RCC 7860 (cell line): ENCODE results near the gene CADM1.

ENCODE experiments used
- DNase-seq: peaks from one replicate; pipeline ENCODE4 v3.0.0-alpha.2; 2015; ENCODE audit warnings: low spot score
- FAIRE-seq: peaks from 2 replicates; lab custom pipeline; 2012; peaks lifted over from hg19 to GRCh38; lab: Jason Lieb, UNC

Gene CADM1

DNA sequence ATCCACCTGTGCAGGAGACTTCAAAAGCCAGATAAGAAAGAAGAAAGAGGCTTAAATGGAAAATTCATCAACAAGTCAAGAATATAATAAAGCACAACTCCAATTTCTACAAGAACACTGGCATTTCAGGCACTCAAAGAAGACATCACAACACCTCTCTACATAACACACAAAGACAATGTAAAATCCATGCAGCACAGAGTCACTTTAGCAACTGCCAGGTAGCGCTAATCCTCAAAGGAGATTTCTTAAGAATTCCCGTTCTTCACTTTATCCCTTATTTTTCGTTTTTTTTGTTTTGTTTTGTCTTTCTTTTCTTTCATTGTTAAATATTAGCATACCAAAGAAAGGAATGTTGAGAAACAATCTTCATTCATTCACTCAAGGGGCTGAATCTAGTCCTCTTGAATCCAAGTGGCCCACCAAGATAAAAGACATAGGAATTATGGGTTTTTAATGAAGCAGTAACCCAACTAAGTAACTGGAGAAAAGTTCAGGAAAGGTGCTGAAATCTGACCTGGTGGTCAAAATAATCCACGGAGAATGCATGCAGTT is 95.0 kb downstream of the CADM1 start:
- no peak for FAIRE-seq
- no peak for DNase-seq

DNA sequence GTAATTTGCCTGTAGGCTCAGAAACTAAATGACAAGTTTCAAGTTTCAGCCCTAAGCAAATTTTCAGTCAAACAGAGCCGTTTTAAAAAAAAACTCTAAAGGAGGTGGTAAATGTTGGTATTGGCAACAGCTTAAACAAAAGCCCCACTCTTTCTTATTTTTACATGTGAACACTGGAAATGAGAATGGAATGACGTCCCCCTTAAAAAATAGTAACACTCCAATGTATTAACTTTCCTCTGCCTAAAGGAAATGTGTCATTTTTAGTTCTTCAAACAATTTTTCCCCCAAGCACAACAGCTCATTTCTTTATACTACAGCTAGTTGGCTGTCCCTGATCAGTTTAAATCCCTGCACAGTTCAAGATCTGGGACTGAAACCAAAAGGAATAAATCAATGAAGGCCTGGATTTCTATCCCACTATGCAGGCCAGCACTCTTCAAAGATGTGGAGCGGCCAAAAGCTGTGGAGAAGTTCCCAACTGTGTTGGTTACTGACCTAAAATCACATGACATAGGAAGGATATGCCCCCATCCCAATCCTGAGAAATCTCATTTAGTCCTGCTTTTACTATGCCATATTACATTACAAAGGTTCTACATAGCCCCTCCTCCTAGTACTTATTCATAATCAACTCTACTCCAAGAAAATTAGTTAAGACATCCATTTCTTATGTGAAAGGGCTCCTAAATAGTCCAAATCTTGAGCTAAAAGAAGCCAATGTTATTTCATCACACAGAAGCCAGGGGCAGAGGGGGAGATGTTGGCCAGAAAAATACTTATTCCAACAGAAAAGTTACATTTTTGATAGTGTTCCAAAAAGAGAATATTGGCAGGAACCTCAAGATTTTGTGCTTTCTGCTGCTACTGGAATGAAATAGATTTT is 95.9 kb downstream of the CADM1 start:
- DNase-seq (no peak), FAIRE-seq (no peak)

DNA sequence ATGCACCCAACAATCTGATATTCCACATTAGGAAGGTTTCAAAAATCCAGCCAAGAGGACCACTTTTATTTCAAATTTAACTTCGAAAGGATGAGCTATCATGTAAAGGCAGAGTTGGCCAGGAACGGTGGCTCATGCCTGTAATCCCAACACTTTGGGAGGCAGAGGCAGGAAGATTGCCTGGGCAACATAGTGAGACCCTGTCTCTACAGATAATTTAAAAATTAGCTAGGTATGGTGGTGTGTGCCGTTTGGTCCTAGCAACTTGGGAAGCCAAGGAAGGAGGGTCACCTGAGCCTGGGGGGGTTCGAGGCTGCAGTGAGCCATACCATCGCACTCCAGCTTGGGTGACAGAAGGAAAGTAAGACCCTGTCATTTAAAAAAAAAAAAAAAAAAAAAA is 96.7 kb downstream of the CADM1 start:
- DNase-seq (no peak), FAIRE-seq (no peak)

DNA sequence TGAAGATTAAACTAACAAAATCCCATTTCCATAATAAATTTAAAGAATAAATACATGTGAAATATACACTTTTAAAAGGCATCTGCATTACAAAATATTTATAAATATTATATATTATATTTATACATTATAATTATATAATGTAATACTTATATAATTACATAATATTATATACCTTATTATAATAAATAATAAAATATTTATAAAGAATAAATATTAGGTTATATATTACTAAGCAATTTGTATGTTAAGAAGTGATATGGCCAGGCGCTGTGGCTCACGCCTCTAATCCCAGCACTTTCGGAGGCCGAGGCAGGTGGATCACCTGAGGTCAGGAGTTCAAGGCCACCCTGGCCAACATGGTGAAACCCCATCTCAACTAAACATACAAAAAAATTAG is 97.8 kb downstream of the CADM1 start:
- peak; percentile 69 for FAIRE-seq

DNA sequence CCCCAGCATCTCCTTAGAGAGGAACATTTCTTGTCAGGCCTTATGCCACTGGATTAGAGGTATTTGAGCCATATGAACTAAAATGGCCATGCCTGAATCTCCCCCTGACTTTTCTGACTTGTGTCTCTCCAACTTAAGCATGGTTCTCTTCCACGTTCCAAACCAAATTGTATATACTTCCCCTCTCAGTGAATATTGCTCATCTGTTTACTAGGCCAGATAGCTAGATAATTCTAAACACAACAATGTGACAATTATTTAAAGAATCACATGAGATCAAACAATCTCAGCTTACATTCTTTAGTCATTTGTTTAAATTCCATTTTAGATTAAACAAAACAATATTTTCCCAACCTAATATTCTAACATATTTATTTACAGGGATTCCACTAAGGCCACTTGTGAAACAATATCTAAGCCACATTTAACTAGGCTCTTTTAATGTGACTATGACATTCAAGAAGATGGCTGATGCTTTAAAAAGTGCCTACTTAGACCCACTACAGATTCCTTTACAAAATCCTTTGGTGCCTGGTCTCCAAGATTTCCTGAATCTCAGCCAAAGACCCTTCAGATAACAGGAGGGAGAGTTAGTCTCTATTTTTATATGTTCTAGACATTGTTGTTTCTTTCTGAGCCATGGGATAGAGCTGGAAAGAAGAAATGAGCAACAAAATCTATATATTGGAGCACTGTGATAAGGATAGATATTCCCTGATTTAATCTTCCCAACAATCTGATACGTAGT is 105.7 kb downstream of the CADM1 start:
- no peak for DNase-seq
- FAIRE-seq = no peak

More for the DNA sequence above, 97.8 kb downstream of the CADM1 start:
- DNase-seq = no peak

DNA sequence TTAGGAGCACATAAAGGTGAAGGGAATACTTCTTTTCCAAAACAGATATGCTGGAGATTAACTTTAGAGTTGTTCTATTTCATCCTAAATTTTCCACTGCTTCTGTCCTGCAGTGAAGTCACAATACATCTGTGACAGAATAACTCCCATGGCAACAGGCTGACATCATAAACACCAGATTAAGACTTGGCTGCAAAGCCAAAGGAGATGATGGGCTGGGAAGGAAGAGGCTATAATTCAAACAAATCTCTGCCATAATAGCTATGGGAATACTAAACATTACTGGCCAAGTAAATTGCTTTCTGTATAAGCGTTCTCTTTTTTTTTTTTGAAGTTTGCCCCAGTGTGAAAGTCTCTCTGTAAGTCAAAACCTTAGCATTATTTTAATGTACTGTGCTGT is 107.7 kb downstream of the CADM1 start:
- FAIRE-seq = no peak

DNA sequence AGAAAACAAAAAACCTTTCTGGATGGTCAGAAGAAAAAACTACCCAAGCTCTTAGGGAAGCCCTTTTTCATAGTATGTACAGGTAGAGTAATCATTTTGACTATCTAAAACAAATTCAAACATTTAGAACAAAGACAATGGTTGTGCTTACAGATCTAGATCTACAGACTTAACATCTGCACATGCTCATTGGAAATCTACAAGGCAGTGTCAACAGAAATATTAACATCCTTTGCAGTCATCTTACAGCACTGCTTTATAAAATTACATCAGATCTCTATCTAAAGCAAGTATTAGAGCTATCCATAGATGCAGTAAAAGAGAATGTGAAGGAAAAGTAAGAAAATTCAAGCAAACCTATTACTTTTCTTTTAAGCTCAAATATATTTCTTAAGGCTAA is 110.3 kb downstream of the CADM1 start:
- DNase-seq = no peak
- no peak for FAIRE-seq

More for the DNA sequence above, 107.7 kb downstream of the CADM1 start:
- no peak for DNase-seq

DNA sequence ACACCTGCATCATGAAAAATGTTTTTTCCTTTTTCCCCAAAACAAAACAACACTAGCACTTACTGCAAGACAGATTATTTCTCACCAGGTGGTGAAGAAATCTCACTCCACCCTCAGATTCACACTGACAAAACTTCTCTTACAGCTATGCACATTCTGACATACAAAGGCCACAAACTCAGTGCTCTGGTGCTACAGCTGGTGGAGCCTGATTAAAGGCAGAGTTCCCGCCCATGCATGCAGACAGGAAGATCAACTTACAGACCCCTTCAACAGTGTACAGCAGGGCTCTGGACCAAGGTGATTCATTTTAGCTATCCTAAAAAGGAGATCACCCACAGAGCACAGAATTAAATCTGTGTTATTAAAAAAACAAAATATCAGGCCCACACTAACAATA is 112.6 kb downstream of the CADM1 start:
- DNase-seq (no peak), FAIRE-seq (no peak)

DNA sequence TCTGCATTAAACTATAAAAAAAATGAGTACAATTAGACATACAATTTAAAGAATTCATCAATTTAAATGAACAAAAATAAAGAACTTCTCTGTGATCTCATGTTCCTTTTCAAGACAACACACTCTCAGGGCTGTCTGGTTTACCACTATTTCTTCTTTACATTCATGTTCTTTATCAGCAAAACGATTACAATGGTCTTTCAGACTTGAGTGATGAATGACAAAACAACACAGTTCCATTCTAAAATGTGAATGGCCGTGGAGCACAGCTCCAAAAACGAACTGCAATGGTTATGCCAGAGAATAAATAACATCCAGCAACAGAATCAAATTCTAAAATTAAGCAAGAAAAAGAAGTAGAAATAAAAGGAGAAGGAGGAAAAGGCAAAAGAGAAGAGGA is 113.1 kb downstream of the CADM1 start:
- DNase-seq (no peak), FAIRE-seq (no peak)

DNA sequence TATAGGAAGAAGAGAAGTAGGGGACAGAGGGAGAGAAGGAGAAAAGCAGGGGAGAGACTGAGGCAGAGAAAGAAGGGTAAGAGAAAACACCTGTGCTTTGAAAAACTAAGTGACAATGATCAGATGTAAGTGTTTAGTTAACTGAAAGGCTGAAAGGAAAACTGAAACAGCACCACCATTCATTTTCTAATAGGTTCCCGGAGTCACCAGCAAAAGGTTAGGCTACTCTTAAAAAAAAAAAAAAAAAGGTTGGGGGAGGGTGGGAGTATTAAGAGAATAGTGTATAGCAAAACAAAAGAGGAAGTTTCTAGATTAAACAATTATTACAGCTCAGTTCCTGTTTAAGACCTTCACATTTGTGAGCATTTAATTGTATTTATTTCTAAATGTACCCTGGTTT is 113.8 kb downstream of the CADM1 start:
- DNase-seq (no peak), FAIRE-seq (no peak)

DNA sequence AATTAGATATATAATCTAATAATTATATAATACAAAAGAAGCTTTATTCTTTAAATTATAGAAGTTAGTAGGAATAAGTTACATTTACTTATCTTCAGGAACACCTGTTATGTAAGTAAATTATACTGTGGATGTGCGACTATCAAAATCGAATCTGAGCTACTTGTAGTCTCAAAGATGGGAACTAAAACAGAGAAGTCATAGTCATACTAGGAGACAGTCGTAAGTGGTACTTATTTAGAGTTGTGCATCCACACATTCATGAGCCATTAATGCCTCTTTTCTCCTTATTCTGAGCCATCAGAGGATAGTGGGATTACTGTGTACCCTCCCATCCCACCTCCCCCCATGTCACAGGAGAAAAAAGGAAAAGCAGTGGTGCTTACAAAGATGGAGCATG is 114.4 kb downstream of the CADM1 start:
- DNase-seq = no peak
- no peak for FAIRE-seq

DNA sequence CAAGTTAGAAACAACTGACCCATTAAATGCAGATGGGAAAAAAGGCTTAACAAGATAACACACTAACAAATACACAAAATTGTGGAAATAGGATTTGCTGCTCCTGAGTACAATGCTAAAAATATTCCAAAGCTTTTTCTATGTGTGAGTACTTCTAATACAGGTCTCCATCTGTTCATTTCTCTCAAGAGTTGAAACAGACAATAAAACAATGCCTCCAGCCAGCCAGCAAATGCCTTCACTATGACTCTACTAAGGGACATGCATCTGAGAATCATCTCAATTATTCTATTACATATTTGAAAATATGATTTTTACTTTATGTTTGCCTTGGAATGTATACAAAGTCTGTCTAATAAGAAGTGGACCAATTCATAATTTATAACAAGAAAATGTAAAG is 119.0 kb downstream of the CADM1 start:
- DNase-seq (no peak), FAIRE-seq (no peak)

DNA sequence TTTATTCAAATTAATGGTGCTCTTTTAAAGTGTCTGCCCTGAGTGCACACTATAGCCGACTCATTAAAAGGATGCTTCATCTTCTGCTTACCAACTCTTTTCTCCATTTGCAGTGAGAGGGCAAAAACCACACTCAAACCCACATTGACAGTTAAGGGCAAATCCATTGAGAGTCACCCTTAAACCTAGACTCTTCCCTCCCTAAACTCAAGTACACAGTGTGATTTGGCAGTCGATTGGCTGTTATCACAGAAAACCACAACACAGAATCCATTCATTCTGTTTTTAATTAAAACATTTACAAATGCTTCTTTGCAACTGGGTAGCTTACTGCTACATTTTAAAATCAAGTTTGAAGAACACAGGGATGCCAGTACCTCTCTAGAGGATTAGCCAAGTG is 120.0 kb downstream of the CADM1 start:
- no peak for DNase-seq
- no peak for FAIRE-seq

DNA sequence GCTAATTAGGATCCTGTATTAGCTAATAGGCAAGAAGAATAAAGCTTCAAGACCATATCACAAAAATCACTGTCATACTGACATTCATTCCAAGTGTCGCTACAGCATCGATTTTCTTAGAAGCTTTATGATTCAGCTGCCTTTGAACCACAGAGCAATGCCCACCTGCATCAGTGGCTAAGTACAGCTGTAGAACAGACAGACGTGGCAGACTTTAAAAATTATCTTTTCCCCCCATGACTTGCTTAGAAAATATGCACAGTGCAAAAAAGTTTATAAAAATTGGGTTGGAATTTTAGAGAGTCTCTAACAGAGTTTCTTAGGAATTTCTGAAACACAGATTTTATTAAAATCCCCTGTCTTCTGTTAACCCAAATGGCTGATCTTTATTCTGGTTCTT is 120.8 kb downstream of the CADM1 start:
- DNase-seq (no peak), FAIRE-seq (no peak)

DNA sequence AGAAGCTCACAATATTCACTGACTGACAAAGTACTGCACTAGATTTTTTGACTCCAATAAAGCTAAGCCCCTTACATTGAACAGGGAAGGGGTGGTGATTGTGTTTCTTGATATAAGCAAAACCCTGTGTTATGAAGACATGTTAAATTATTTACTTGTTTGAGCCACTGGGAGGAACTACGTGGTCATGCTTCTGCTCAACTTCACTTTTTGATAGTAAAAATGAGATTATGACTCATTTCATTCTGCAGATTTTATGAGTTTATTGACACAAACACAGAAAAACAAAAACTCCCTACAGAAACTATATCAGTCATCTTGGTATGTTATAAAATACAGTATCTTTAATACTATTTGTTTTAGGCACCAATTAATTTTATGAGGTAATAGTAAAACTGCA is 124.7 kb downstream of the CADM1 start:
- DNase-seq (no peak), FAIRE-seq (no peak)

DNA sequence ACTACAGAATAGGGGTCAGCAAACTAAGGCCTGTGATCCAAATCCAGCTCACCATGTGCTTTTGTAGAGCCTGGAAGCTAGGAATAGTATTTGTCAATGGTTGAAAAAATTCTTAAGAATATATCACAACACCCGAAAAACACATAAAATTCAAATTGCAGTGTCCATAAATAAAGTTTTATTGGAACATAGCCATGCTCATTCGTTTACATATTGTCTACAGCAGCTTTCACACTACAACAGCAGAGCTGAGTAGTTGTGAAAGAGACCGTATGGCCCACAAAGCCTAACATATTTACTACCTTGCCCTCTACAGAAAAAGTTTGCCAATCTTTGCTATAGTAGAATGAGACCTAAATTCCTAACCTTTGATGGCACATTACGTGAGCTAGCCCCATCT is 125.7 kb downstream of the CADM1 start:
- FAIRE-seq (no peak), DNase-seq (no peak)

DNA sequence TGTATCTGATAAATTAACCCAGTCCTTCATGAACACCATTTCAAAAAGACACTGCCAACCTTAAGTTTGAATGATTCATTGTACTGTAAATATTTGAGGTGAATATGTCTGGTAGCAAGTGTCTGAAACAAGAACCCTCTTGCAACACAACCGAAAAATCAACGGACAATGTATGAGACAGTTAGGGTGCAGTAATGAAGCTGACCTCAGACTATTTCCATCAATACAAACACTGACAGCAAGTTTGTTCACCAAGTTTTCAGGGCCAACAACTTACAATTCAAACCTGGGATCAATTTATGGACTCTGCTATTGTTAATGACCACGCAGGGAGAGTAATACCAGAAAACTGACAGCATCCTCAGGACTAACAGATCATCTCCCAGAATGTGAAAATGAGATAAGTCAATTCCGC is 126.3 kb downstream of the CADM1 start:
- no peak for FAIRE-seq
- no peak for DNase-seq

DNA sequence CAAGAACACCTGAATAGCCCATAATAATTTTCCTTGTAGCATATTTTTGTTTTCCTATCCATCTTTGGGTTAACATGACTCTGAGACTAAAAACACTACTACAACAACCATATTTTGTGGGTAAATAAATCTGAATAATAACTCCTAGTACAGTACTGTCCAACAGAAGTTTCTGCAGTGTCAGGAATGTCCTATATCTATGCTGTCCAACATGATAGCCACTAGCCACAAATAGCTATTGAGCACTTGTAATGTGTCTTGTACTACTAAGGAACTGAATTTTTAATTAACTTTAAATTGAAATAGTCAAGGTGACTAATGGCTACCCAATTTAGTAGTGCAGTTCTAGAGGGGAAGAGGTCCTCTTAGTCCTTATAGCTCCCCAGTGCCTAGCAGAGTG is 135.6 kb downstream of the CADM1 start:
- FAIRE-seq = no peak

DNA sequence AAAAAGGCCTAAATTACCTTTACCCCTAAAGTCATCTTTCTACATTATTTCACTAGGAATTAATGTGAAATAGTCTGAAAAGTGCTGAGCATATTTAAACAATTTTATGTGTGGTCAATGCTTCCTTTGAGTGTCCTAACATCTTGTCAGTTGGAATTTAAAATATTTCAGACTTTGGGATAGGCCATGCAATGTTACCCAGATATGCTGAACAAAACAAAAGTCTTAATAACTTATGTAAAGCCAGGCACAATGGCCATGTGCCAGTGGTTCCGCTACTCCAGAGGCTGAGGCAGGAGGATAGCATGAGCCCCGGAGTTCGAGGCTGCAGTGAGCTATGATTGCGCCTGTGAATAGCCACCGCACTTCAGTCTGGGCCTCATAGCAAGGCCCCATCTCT is 137.4 kb downstream of the CADM1 start:
- no peak for FAIRE-seq
- DNase-seq = no peak

More for the DNA sequence above, 135.6 kb downstream of the CADM1 start:
- no peak for DNase-seq

DNA sequence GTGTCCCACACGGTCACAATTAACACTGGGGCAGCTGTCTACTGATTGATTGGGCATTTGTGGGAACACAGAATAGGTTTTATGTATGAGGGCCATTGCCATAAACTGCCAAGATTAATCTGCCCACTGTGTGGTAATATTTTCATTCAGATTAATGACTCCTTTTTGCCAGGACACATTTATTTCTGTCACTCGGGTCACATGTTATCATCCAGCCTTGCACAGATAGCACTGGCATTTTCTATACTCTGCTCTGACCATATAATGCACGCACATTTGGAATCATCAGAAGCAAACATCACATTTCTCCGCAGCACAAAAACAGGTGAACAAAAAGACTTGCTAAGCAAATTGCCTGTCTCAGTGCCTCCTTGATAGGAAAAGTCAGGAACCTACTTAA is 138.3 kb downstream of the CADM1 start:
- no peak for FAIRE-seq
- no peak for DNase-seq

DNA sequence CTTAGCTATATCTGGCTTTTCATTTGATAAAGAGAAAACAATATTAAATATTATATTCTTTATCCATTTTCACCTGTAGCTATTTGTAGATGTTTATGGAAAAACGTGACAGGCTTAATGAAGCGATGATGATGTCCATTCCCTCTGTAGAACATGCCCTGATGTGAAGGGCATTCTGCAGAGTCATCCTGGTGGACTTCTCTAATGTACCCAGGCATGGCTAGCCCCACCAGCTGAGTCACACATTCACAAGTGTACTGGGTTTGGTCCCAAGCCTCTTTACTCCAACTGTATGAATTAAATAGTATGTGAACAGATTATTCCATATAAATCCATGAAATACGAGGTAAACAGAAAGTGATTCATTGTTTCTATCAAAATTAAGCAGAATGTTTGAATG is 139.3 kb downstream of the CADM1 start:
- DNase-seq (no peak), FAIRE-seq (no peak)

DNA sequence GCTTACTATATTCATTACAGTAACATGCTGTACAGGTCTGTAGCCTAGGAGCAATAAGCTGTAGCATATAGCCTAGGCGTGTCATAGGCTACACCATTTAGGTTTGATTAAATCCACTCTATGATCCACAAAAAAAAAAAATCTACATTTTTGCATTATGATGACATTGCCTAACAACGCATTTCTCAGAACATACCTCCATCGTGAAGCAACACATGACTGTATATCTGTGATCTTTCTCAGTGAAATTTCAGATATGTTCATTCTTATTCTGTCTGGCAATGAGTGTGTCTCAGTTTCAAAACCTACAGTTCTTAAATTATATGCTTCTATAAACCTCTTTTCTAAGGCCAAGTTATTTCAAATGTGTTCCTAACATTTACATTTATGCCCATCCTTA is 140.3 kb downstream of the CADM1 start:
- DNase-seq (no peak), FAIRE-seq (no peak)
